PC-3 (cell line): ENCODE measurements around the gene FOXE1.

Experiments used
- EZH2 ChIP-seq: fragments of 300-600 bp; sonication (generic); IDR thresholded peaks from one replicate; pipeline ENCODE4 v1.6.1; 2017; ENCODE audit warnings: antibody characterized with exemption, mild to moderate bottlenecking, low read length; ENCODE audit not compliant: unreplicated experiment
- TF ChIP-seq, protein P1 (sequence below): fragments of 300-600 bp; sonication (generic); conservative IDR thresholded peaks from 2 replicates; pipeline ENCODE4 v1.5.1; 2017; ENCODE audit warnings: antibody characterized with exemption, low read depth, mild to moderate bottlenecking, low read length

DNA sequence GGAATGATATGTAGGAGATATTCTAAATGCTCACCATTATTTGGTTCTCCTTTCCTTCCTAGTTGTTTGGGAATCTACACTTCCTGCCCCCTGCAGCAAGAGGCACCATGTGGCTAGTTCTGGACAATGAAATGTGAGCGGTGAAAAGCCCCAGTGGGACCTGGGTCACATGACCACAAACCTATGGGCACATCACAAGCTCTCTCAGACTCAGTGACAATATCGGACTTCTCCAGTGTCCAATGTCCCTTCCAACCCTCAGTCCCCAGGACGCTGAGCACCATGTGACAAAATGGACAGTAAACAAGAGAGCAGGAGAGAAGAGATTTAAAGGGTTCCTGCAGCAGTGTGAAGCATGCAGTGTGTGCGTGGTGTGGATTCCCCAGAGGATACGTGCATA lies 44.6 kb upstream of the FOXE1 start:
- TF ChIP-seq, protein P1, sequence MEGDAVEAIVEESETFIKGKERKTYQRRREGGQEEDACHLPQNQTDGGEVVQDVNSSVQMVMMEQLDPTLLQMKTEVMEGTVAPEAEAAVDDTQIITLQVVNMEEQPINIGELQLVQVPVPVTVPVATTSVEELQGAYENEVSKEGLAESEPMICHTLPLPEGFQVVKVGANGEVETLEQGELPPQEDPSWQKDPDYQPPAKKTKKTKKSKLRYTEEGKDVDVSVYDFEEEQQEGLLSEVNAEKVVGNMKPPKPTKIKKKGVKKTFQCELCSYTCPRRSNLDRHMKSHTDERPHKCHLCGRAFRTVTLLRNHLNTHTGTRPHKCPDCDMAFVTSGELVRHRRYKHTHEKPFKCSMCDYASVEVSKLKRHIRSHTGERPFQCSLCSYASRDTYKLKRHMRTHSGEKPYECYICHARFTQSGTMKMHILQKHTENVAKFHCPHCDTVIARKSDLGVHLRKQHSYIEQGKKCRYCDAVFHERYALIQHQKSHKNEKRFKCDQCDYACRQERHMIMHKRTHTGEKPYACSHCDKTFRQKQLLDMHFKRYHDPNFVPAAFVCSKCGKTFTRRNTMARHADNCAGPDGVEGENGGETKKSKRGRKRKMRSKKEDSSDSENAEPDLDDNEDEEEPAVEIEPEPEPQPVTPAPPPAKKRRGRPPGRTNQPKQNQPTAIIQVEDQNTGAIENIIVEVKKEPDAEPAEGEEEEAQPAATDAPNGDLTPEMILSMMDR: no peak
- TF ChIP-seq EZH2: no peak
